ENCODE results near the gene PTPRN2. TPM values are rescaled to one million over a fixed set of nuclear protein-coding genes. Genes with fewer than 3 reads are reported as not detected.

The PTPRN2 gene
- total and polyA plus RNA-seq, 9 of the 15 experiments (the other 6 are each of a cell fraction or from before 2014, with no cell fraction given) = not detected

GRCh38 chr7:157507987-157508386 lies 1079.6 kb downstream of the PTPRN2 start:
- Histone ChIP-seq H2AFZ (ENCODE audit: low read depth, low read length) (no peak overlapping the region), H3K4me3 (no peak overlapping the region), H3K27me3 (ENCODE audit: control insufficient read depth in 2 of 2, insufficient read depth in 2 of 2, low read length in 2 of 2) (peaks cover 2 to 25% of the 10 kb centered on the region in 2 experiments; a peak in 4 of 5 replicates), H3K9ac (ENCODE audit: insufficient read depth in 1 of 2, low read depth in 2 of 2, low read length in 2 of 2) (no peak overlapping the region), H3K27ac (ENCODE audit: extremely low read depth, low read depth, low read length) (no peak overlapping the region), H3K4me2 (ENCODE audit: insufficient read depth, low read length) (no peak overlapping the region), H4K20me1 (replicated peaks; ENCODE audit: control insufficient read depth, insufficient read depth, low read length) (no peaks in the 10 kb centered on the region), H3K79me2 (ENCODE audit: control insufficient read depth, insufficient read depth, low read length) (no peaks in the 10 kb centered on the region), H3K9me1 (ENCODE audit: control insufficient read depth, insufficient read depth, low read length) (no peaks in the 10 kb centered on the region), H3K36me3 (ENCODE audit: control insufficient read depth, insufficient read depth, low read length) (no peaks in the 10 kb centered on the region), H3K4me1 (replicated peaks in 1 of 2; ENCODE audit: control insufficient read depth in 2 of 2, insufficient read depth in 2 of 2, low read length in 2 of 2) (peaks cover 0 to 4% of the 10 kb centered on the region in 2 experiments; a peak in 1 of 5 replicates), H3K9me3 (replicated peaks; ENCODE audit: control insufficient read depth, insufficient read depth, low read depth, low read length) (no peaks in the 10 kb centered on the region)
- POLR2A ChIA-PET = interaction anchor here (0.9 kb wide), 1 partner anchor 11 kb away, joined by 3 read pairs; no protein-coding TSS in a partner anchor
- intact Hi-C loops (cut with micrococcal nuclease) = no loop called here
- DNase-seq (ENCODE audit: extremely low read depth in 1 of 4, low spot score in 3 of 4) (no peak), FAIRE-seq (no peak), ATAC-seq (no peak)
- in situ Hi-C loops (cut with MboI) = no loop called here
- no peak for TF ChIP-seq ZFPM2 (CRISPR knock-in tag; IDR thresholded peaks at IDR 0.05)
- no peak for TF ChIP-seq ZBTB1 (CRISPR knock-in tag; IDR thresholded peaks at IDR 0.05; ENCODE audit: borderline replicate concordance, low read depth)
- no peak for TF ChIP-seq SETDB1 (IDR thresholded peaks at IDR 0.05; ENCODE audit: low read length)
- no peak for TF ChIP-seq RNF219 (CRISPR knock-in tag; IDR thresholded peaks at IDR 0.05)
- TF ChIP-seq RREB1 (CRISPR knock-in tag; IDR thresholded peaks at IDR 0.05) = no peak
- TF ChIP-seq ZEB2 (IDR thresholded peaks at IDR 0.05) = no peak
- no peak for TF ChIP-seq TAF7 (tag; IDR thresholded peaks at IDR 0.05)
- TF ChIP-seq HNRNPLL (IDR thresholded peaks at IDR 0.05; ENCODE audit: low read depth, low read length, poor library complexity, severe bottlenecking) = no peak
- no peak for TF ChIP-seq MEF2A (IDR thresholded peaks at IDR 0.05; ENCODE audit: control insufficient read depth, low read depth, low read length)
- CTCF ChIA-PET (ENCODE audit: low intra/inter-chr PET ratio) = no interaction called here
- WGBS (ENCODE audit: insufficient coverage, low coverage, missing lambda C conversion rate) = 1% methylated on average over 5 of the region's 5 CpGs
- no TSS peak for BruUV-seq (replicated peaks)
